HCT116 (cell line): ENCODE results near the gene SARS1.

Experiments used
- EZH2 ChIP-seq: fragments of 200-600 bp; sonication (generic); IDR thresholded peaks from 2 replicates; pipeline ENCODE4 v1.6.1; 2017; ENCODE audit warnings: antibody characterized with exemption, mixed run types
- FOSL1 ChIP-seq: IDR thresholded peaks from 2 replicates; pipeline ENCODE4 v1.6.1; 2012; ENCODE audit warnings: low read depth
- POLR2A ChIP-seq: IDR thresholded peaks from 2 replicates; pipeline ENCODE4 v1.7.0; 2011; ENCODE audit warnings: borderline replicate concordance; ENCODE audit not compliant: insufficient read depth, insufficient read length; ENCODE audit errors: extremely low read depth
- POLR2AphosphoS5 ChIP-seq: IDR thresholded peaks from 2 replicates; pipeline ENCODE4 v1.6.1; 2011; ENCODE audit warnings: mild to moderate bottlenecking, low read depth, low read length, moderate library complexity
- SIN3A ChIP-seq: IDR thresholded peaks from 2 replicates; pipeline ENCODE4 v1.6.1; 2012; ENCODE audit warnings: low read depth
- ZFX ChIP-seq: fragments of 450-650 bp; IDR thresholded peaks from 2 replicates; pipeline ENCODE4 v1.6.1; 2017
- ZNF274 ChIP-seq: fragments of 200-500 bp; sonication (Bioruptor generic); IDR thresholded peaks from 2 replicates; pipeline ENCODE4 v1.6.1; 2014; ENCODE audit warnings: mild to moderate bottlenecking, low read depth, low read length, inconsistent platforms
- TF ChIP-seq, protein P1 (sequence below), 3 experiments: fragments of 200-600 bp in 1 of 3; sonication (generic) in 1 of 3; IDR thresholded peaks in 2 of 3; conservative IDR thresholded peaks in 1 of 3; 2 replicates each; pipeline ENCODE4 v1.5.1; 2012 to 2017; ENCODE audit warnings: low read depth in 2 of 3, low read length in 2 of 3, antibody characterized with exemption in 1 of 3, borderline replicate concordance in 1 of 3, control low read depth in 1 of 3, mild to moderate bottlenecking in 1 of 3, mixed read lengths in 1 of 3, mixed run types in 1 of 3, moderate library complexity in 1 of 3; ENCODE audit not compliant: insufficient read depth in 1 of 3
- TF ChIP-seq, protein P2 (sequence below): IDR thresholded peaks from 2 replicates; pipeline ENCODE4 v1.6.1; 2012; ENCODE audit warnings: low read depth
- TF ChIP-seq, protein P3 (sequence below): IDR thresholded peaks from 2 replicates; pipeline ENCODE4 v1.6.1; 2012

DNA sequence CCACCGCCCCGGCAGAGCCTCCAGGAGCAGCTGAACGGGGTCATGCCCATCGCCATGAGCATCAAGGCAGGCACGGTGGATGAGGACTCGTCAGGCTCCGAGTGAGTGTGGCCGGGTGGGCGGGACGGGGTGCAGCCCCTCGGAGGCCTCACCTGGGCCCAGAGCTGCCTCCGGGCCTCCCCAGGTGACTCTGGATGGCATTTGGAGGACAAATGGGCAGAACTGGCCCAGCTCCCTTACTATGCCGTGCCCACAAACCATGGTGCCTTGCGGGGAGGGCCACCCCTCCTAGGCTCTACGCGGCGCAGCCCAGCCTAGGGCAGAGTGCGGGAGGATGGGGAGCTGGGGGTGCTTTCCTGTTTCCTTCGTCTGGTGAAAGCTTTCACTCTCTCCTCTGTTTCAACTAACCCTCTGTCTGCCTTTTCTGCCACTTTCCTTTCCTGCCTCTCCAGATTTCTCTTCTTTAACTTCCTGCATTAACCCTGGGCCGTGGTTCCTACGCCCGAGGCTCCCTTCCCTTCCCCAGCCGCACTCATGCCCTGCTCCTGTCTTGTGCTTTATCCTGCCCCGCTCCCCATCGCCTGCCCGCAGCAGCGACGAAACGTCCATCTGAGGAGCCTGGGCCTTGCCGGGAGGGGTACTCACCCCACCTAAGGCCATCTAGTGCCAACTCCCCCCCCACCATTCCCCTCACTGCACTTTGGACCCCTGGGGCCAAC, 60.0 kb downstream of the SARS1 start:
- TF ChIP-seq, protein P1, sequence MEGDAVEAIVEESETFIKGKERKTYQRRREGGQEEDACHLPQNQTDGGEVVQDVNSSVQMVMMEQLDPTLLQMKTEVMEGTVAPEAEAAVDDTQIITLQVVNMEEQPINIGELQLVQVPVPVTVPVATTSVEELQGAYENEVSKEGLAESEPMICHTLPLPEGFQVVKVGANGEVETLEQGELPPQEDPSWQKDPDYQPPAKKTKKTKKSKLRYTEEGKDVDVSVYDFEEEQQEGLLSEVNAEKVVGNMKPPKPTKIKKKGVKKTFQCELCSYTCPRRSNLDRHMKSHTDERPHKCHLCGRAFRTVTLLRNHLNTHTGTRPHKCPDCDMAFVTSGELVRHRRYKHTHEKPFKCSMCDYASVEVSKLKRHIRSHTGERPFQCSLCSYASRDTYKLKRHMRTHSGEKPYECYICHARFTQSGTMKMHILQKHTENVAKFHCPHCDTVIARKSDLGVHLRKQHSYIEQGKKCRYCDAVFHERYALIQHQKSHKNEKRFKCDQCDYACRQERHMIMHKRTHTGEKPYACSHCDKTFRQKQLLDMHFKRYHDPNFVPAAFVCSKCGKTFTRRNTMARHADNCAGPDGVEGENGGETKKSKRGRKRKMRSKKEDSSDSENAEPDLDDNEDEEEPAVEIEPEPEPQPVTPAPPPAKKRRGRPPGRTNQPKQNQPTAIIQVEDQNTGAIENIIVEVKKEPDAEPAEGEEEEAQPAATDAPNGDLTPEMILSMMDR (IDR thresholded peaks at IDR 0.05 in 2 of 3, conservative IDR thresholded peaks at IDR 0.05 in 1 of 3; ENCODE audit: borderline replicate concordance in 1 of 3, insufficient read depth in 1 of 3, low read depth in 2 of 3, low read length in 2 of 3) = no peak
- TF ChIP-seq POLR2A (no peak), FOSL1 (no peak), EZH2 (no peak), POLR2AphosphoS5 (no peak), SIN3A (no peak), ZFX (no peak), ZNF274 (no peak)
- TF ChIP-seq, protein P2, sequence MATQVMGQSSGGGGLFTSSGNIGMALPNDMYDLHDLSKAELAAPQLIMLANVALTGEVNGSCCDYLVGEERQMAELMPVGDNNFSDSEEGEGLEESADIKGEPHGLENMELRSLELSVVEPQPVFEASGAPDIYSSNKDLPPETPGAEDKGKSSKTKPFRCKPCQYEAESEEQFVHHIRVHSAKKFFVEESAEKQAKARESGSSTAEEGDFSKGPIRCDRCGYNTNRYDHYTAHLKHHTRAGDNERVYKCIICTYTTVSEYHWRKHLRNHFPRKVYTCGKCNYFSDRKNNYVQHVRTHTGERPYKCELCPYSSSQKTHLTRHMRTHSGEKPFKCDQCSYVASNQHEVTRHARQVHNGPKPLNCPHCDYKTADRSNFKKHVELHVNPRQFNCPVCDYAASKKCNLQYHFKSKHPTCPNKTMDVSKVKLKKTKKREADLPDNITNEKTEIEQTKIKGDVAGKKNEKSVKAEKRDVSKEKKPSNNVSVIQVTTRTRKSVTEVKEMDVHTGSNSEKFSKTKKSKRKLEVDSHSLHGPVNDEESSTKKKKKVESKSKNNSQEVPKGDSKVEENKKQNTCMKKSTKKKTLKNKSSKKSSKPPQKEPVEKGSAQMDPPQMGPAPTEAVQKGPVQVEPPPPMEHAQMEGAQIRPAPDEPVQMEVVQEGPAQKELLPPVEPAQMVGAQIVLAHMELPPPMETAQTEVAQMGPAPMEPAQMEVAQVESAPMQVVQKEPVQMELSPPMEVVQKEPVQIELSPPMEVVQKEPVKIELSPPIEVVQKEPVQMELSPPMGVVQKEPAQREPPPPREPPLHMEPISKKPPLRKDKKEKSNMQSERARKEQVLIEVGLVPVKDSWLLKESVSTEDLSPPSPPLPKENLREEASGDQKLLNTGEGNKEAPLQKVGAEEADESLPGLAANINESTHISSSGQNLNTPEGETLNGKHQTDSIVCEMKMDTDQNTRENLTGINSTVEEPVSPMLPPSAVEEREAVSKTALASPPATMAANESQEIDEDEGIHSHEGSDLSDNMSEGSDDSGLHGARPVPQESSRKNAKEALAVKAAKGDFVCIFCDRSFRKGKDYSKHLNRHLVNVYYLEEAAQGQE = no peak
- TF ChIP-seq, protein P3, sequence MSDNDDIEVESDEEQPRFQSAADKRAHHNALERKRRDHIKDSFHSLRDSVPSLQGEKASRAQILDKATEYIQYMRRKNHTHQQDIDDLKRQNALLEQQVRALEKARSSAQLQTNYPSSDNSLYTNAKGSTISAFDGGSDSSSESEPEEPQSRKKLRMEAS = no peak
